IMR-90 (cell line): Measurements from ENCODE around the gene FLOT2.

Experiments
- CTCF ChIP-seq: conservative IDR thresholded peaks from 2 replicates; pipeline ENCODE4 v1.5.1; 2012; ENCODE audit warnings: mild to moderate bottlenecking, low read depth, low read length, improper control_type of control experiment
- POLR2A ChIP-seq: IDR thresholded peaks from 2 replicates; pipeline ENCODE4 v1.6.1; 2012; ENCODE audit warnings: mild to moderate bottlenecking, low read depth, low read length
- RCOR1 ChIP-seq: IDR thresholded peaks from 2 replicates; pipeline ENCODE4 v1.6.1; 2012; ENCODE audit warnings: mild to moderate bottlenecking, low read length, improper control_type of control experiment; ENCODE audit not compliant: insufficient replicate concordance
- SMC3 ChIP-seq: fragments of 150-350 bp; IDR thresholded peaks from 2 replicates; pipeline ENCODE4 v1.6.1; 2016; ENCODE audit warnings: low read depth, mild to moderate bottlenecking, antibody characterized with exemption, low read length, moderate library complexity

- TF ChIP-seq RCOR1 (no peak), POLR2A (no peak), SMC3 (no peak), CTCF (no peak)
These were observed 5.5 kb downstream of the FLOT2 start for GRCh38 chr17:28892024-28892423.
